ENCODE measurements around the gene LRRC32. TPM values are rescaled to one million over a fixed set of nuclear protein-coding genes. Genes with fewer than 3 reads are reported as not detected.

The LRRC32 gene
- polyA plus RNA-seq, 3 donors: 1.5 TPM; not detected in 2

DNA sequence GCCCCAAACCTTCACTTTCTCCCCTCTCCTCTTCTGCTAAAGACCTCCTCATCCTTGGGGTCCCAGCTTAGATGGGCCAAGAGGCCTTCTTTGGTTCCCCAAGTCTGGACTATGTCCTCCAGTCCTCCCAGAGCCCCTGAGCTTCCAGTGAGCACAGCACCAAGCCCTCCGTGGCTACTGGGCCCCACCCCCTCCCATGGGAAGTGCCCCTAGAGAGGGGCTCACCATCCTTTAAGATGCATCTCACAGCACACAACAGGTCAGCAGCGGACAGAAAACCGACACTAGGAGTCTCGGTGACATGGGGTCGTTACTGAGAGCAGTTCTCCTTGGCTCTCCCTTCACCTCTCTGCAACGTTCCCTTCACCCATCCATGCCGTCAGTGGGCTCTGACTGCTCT, 2.7 kb downstream of the LRRC32 start:
- Histone ChIP-seq H4K20me1 (ENCODE audit: insufficient read depth, low read length) (no peaks in the 10 kb centered on the region), H3K9me3 (replicated peaks in 1 of 2; ENCODE audit: control insufficient read depth in 1 of 2, insufficient read depth in 1 of 2, low read length in 2 of 2) (no peaks in the 10 kb centered on the region), H3K4me1 (ENCODE audit: control insufficient read depth in 1 of 2, insufficient read depth in 2 of 2, low read length in 2 of 2) (peaks cover 30 to 32% of the 10 kb centered on the region in 2 donors), H2AFZ (ENCODE audit: insufficient read depth, low read depth, low read length, poor library complexity, severe bottlenecking) (no peak overlapping the region), H3K4me3 (replicated peaks in 1 of 3; ENCODE audit: low read depth in 2 of 3, low read length in 3 of 3) (no peak overlapping the region), H3K27me3 (ENCODE audit: control insufficient read depth in 2 of 2, insufficient read depth in 2 of 2, low read length in 2 of 2) (peaks cover 25 to 48% of the 10 kb centered on the region in 2 donors), H3K36me3 (replicated peaks in 1 of 2; ENCODE audit: control insufficient read depth in 1 of 2, insufficient read depth in 2 of 2, low read length in 2 of 2) (no peaks in the 10 kb centered on the region), H3K79me2 (ENCODE audit: insufficient read depth, low read length) (no peaks in the 10 kb centered on the region), H3K9ac (ENCODE audit: insufficient read depth, low read length, poor library complexity, severe bottlenecking) (no peak overlapping the region), H3K27ac (ENCODE audit: low read depth in 1 of 2, low read length in 2 of 2) (no peak overlapping the region), H3K4me2 (replicated peaks; ENCODE audit: extremely low read depth, low read length, poor library complexity, severe bottlenecking) (no peak overlapping the region)
- WGBS (ENCODE audit: insufficient coverage): 95% methylated on average over 7 of the region's 7 CpGs
- peaks cover 4 to 29% of the 10 kb centered on the region in 2 donors for H3K36me3 Mint-ChIP-seq
- peaks cover 41 to 73% (median 46%) of the 10 kb centered on the region in 3 donors for H3K27me3 Mint-ChIP-seq (ENCODE audit: low read depth in 3 of 3)
- H3K27ac Mint-ChIP-seq: peak overlapping the region in 1 of 7 donors; percentile 28
- peak overlapping the region in 1 of 2 donors; percentile 9 for H3K4me3 Mint-ChIP-seq
- TF ChIP-seq, protein P1, sequence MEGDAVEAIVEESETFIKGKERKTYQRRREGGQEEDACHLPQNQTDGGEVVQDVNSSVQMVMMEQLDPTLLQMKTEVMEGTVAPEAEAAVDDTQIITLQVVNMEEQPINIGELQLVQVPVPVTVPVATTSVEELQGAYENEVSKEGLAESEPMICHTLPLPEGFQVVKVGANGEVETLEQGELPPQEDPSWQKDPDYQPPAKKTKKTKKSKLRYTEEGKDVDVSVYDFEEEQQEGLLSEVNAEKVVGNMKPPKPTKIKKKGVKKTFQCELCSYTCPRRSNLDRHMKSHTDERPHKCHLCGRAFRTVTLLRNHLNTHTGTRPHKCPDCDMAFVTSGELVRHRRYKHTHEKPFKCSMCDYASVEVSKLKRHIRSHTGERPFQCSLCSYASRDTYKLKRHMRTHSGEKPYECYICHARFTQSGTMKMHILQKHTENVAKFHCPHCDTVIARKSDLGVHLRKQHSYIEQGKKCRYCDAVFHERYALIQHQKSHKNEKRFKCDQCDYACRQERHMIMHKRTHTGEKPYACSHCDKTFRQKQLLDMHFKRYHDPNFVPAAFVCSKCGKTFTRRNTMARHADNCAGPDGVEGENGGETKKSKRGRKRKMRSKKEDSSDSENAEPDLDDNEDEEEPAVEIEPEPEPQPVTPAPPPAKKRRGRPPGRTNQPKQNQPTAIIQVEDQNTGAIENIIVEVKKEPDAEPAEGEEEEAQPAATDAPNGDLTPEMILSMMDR (IDR thresholded peaks at IDR 0.05): no peak
- H3K4me1 Mint-ChIP-seq: peaks cover 41% of the 10 kb centered on the region
- no peak for DNase-seq
- peaks cover 0 to 11% (median 3%) of the 10 kb centered on the region in 7 donors for H3K9me3 Mint-ChIP-seq
- intact Hi-C loops (cut with micrococcal nuclease): no loop called here

DNA sequence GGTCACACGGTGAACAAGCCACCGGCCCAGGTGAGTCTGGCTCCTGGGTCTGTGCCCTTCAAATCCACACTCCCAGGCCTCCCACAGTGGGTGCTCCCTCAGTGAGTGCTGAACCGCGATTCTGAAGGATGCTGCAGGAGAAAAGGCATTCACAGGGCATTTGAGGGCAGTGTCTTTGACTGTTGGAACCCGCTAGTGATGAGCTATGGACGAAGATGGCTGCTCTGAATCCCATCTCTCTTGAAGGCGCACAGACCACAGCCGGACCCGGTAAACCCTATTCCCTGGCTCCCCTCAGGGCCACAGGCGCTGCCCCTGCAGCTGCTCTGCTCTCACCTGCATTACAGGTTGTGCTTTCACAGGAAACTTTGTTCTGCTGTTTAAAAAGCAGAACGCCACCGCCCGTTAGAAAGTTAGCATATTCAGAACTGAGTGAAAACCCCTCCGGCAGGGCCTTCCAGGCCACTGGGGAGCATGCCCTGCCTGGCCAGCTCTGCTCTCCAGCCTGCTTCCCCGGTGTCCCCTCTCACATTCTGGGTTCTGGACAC, 3.2 kb downstream of the LRRC32 start:
- intact Hi-C loops (cut with micrococcal nuclease): no loop called here
- Mint-ChIP-seq H3K27me3 (ENCODE audit: low read depth in 3 of 3) (peaks cover 38 to 68% (median 43%) of the 10 kb centered on the region in 3 donors), H3K4me3 (peak overlapping the region in 1 of 2 donors; percentile 9), H3K9me3 (peaks cover 0 to 11% (median 3%) of the 10 kb centered on the region in 7 donors), H3K4me1 (peaks cover 38% of the 10 kb centered on the region), H3K27ac (peak overlapping the region in 1 of 7 donors; percentile 28), H3K36me3 (peaks cover 4 to 27% of the 10 kb centered on the region in 2 donors)
- H3K36me3 ChIP-seq (replicated peaks in 1 of 2; ENCODE audit: control insufficient read depth in 1 of 2, insufficient read depth in 2 of 2, low read length in 2 of 2): no peaks in the 10 kb centered on the region
- H4K20me1 ChIP-seq (ENCODE audit: insufficient read depth, low read length): no peaks in the 10 kb centered on the region
- H3K27me3 ChIP-seq (ENCODE audit: control insufficient read depth in 2 of 2, insufficient read depth in 2 of 2, low read length in 2 of 2): peaks cover 25 to 46% of the 10 kb centered on the region in 2 donors
- no peaks in the 10 kb centered on the region for H3K79me2 ChIP-seq (ENCODE audit: insufficient read depth, low read length)
- no peaks in the 10 kb centered on the region for H3K9me3 ChIP-seq (replicated peaks in 1 of 2; ENCODE audit: control insufficient read depth in 1 of 2, insufficient read depth in 1 of 2, low read length in 2 of 2)
- H3K27ac ChIP-seq (ENCODE audit: low read depth in 1 of 2, low read length in 2 of 2): no peak overlapping the region
- H3K9ac ChIP-seq (ENCODE audit: insufficient read depth, low read length, poor library complexity, severe bottlenecking): no peak overlapping the region
- no peak overlapping the region for H3K4me3 ChIP-seq (replicated peaks in 1 of 3; ENCODE audit: low read depth in 2 of 3, low read length in 3 of 3)
- 94% methylated on average over 13 of the region's 15 CpGs for WGBS (ENCODE audit: insufficient coverage)
- TF ChIP-seq, protein P1 (IDR thresholded peaks at IDR 0.05): no peak
- peaks cover 26 to 27% of the 10 kb centered on the region in 2 donors for H3K4me1 ChIP-seq (ENCODE audit: control insufficient read depth in 1 of 2, insufficient read depth in 2 of 2, low read length in 2 of 2)
- DNase-seq: no peak
- H2AFZ ChIP-seq (ENCODE audit: insufficient read depth, low read depth, low read length, poor library complexity, severe bottlenecking): no peak overlapping the region
- no peak overlapping the region for H3K4me2 ChIP-seq (replicated peaks; ENCODE audit: extremely low read depth, low read length, poor library complexity, severe bottlenecking)

Data from CD14-positive monocyte (primary cell).